T-cell (primary cell): ENCODE measurements around the gene TRMT44. TPM values are rescaled to one million over a fixed set of nuclear protein-coding genes. Genes with fewer than 3 reads are reported as not detected.

ENCODE experiments used
- ATAC-seq, 4 experiments: fragments of 200-7000 bp in 3 of 4; fragments of 150-1000 bp in 1 of 4; cut with Tn5 transposase; replicated peaks in 1 of 4; 1 replicate in 3 of 4; 2 replicates in 1 of 4; pipeline ENCODE4 v1.10.0; 2021; ENCODE audit warnings: moderate library complexity in 3 of 4, mild to moderate bottlenecking in 2 of 4, moderate number of reproducible peaks in 1 of 4
- CTCF ChIA-PET, 2 donors: fragments of 300-600 bp; sonication (Branson Sonifier 250); formaldehyde crosslinking; loops; one replicate each; lab custom pipeline; 2022; ENCODE audit warnings: antibody characterized with exemption in 2 of 2; lab: Charles Lee
- POLR2A ChIA-PET, 2 donors: fragments of 300-600 bp; sonication (Branson Sonifier 250); formaldehyde crosslinking; loops; one replicate each; lab custom pipeline; 2022; ENCODE audit warnings: antibody characterized with exemption in 2 of 2; lab: Charles Lee
- DNase-seq, 35 experiments: peaks; one replicate each; pipeline versions ENCODE4 v3.0.0 to v3.0.0-alpha.2; 2013 to 2023
- H3K27ac ChIP-seq: one replicate; pipeline ENCODE4 v1.5.1; 2013; ENCODE audit warnings: low read length
- H3K27me3 ChIP-seq, 2 experiments: replicated peaks in 1 of 2; 1 replicate in 1 of 2; 2 replicates in 1 of 2; pipeline versions ENCODE4 v1.6.1 to v1.7.0; 2013; ENCODE audit warnings: low read length in 1 of 2, mixed read lengths in 1 of 2; ENCODE audit not compliant: control insufficient read depth in 2 of 2, insufficient read depth in 2 of 2; ENCODE audit errors: extremely low read depth in 1 of 2
- H3K36me3 ChIP-seq, 2 donors: 1 replicate in 1 of 2; 2 replicates in 1 of 2; pipeline versions ENCODE4 v1.6.1 to v1.7.0; 2013; ENCODE audit warnings: low read length in 1 of 2; ENCODE audit not compliant: control insufficient read depth in 2 of 2, insufficient read depth in 1 of 2; ENCODE audit errors: extremely low read depth in 1 of 2
- H3K4me1 ChIP-seq, 2 experiments: 1 replicate in 1 of 2; 2 replicates in 1 of 2; pipeline versions ENCODE4 v1.6.1 to v1.7.0; 2013; ENCODE audit warnings: low read length in 2 of 2, mixed read lengths in 1 of 2; ENCODE audit not compliant: insufficient read depth in 2 of 2, control insufficient read depth in 1 of 2; ENCODE audit errors: extremely low read depth in 1 of 2
- H3K4me3 ChIP-seq, 2 donors: 1 replicate in 1 of 2; 2 replicates in 1 of 2; pipeline versions ENCODE4 v1.5.1 to v1.7.0; 2013; ENCODE audit warnings: mild to moderate bottlenecking in 2 of 2, low read length in 1 of 2, moderate library complexity in 1 of 2; ENCODE audit not compliant: control insufficient read depth in 1 of 2; ENCODE audit errors: extremely low read depth in 1 of 2
- H3K9me3 ChIP-seq: 2 replicates; pipeline ENCODE4 v1.7.0; 2013
- H3K27ac Mint-ChIP-seq, 2 donors: one replicate each; pipeline ENCODE4 v1.8.0; 2020 to 2021; ENCODE audit warnings: mild to moderate bottlenecking in 2 of 2, mixed read lengths in 2 of 2
- H3K27me3 Mint-ChIP-seq, 2 donors: one replicate each; pipeline ENCODE4 v1.8.0; 2021 to 2022; ENCODE audit warnings: mixed read lengths in 2 of 2
- H3K36me3 Mint-ChIP-seq: one replicate; pipeline ENCODE4 v1.8.0; 2021; ENCODE audit warnings: mixed read lengths
- H3K4me1 Mint-ChIP-seq, 3 donors: one replicate each; pipeline ENCODE4 v1.8.0; 2020 to 2022; ENCODE audit warnings: mixed read lengths in 3 of 3, mild to moderate bottlenecking in 1 of 3
- H3K4me3 Mint-ChIP-seq, 3 donors: one replicate each; pipeline ENCODE4 v1.8.0; 2020 to 2022; ENCODE audit warnings: mild to moderate bottlenecking in 3 of 3, mixed read lengths in 3 of 3, moderate library complexity in 3 of 3
- H3K9me3 Mint-ChIP-seq, 3 donors: one replicate each; pipeline ENCODE4 v1.8.0; 2020 to 2022; ENCODE audit warnings: mixed read lengths in 3 of 3
- WGBS: methylation state at CpG from one replicate; pipeline ENCODE4 v1.1.5; 2013; ENCODE audit warnings: missing lambda C conversion rate; ENCODE audit not compliant: insufficient coverage; 5-methylcytosine and 5-hydroxymethylcytosine counted together
- total RNA-seq, 35 experiments: library from RNA in 6 of 35; stranded (reverse) in 6 of 35; fragments of 120-200 nt in 1 of 35; gene quantifications; one replicate each; pipeline versions ENCODE4 v1.2.1 to v1.2.4 and lab custom pipeline; 2013 to 2026

The TRMT44 gene
- total RNA-seq, 5 donors from 2014 or later (not counting 1 experiment from before 2014, with no cell fraction given): 25.6 to 40.9 (median 35.3) TPM

DNA sequence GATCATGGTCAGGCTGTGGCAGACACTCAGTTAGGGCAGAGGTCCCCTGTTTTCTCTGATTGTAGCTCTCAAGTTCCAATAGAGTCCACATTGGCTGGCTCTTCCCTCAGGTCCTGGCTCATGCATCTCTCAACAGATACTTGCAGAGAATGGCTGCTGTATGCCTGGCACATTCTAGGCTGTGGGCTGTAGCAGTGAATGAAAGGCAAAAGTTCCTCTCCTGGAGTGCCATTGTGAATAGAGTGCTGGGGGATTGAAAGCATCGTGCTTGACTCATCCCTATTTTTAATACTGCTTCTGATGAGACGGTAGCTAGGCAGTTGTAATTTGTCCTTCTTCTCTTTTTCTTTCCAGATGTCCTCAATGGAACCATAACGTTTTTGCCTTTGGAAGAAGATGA is 5.5 kb downstream of the TRMT44 start:
- Mint-ChIP-seq H3K9me3 (no peaks in the 10 kb centered on the region), H3K4me3 (no peak overlapping the region), H3K4me1 (peaks cover 38 to 45% (median 44%) of the 10 kb centered on the region in 3 donors), H3K27me3 (no peaks in the 10 kb centered on the region), H3K27ac (no peak overlapping the region), H3K36me3 (peaks cover 16% of the 10 kb centered on the region)
- Histone ChIP-seq H3K27me3 (no peaks in the 10 kb centered on the region), H3K4me3 (no peak overlapping the region), H3K36me3 (peaks cover 2 to 40% of the 10 kb centered on the region in 2 donors), H3K4me1 (peaks cover 13 to 21% of the 10 kb centered on the region in 2 experiments), H3K27ac (no peak overlapping the region), H3K9me3 (no peaks in the 10 kb centered on the region)
- ChIA-PET CTCF (no interaction called here), POLR2A (no interaction called here)
- DNase-seq (no peak), ATAC-seq (no peak)
- WGBS: no CpG with 5 or more reads among the region's 3 CpGs

DNA sequence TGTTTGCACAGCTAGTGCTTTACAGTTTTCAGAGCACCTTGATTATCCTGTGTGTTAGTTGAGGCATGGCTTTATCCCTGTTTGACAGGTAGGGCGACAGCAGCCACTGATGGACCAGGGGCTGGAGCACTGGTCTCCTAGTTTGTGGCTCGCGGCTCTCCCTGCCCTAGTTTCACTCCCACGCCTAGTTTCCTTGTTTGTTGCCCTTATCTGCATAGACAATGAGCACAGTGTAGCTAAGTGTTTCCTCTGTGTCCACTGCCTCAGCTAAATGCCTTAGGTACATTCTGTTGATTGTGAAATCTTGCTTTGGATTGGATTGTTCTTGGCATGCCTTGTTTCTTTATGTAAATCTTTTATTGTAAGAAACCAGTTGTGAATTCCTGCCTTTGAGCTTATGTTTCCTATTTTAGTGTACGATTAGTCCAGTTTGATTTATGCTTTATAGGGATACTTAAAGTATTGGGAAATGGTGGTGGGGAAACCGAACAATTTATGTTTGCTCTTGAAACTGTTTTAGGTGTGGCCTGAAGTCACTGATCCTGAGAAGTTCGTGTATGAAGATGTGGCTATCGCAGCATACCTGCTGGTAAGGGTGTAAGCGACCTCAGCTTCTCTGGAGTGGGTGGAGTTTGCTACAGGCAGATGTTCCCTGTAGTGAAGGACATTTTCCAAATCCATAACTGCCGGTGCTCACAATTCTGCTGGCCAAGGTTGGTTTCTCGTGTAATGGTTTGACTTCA is 11.0 kb downstream of the TRMT44 start:
- WGBS: 96% methylated on average over 7 of the region's 11 CpGs
- Mint-ChIP-seq H3K27ac (no peak overlapping the region), H3K4me3 (no peak overlapping the region), H3K27me3 (no peaks in the 10 kb centered on the region), H3K4me1 (no peaks in the 10 kb centered on the region), H3K36me3 (peaks cover 46% of the 10 kb centered on the region), H3K9me3 (no peaks in the 10 kb centered on the region)
- ChIA-PET CTCF (interaction anchor here in 1 of 2 donors (0.6 to 0.9 kb wide), 2 partner anchors 17 to 606 kb away, joined by 3 read pairs; no protein-coding TSS in a partner anchor), POLR2A (interaction anchor here in 1 of 2 donors (0.6 kb wide), 1 partner anchor 71 kb away, joined by 3 read pairs; no protein-coding TSS in a partner anchor)
- Histone ChIP-seq H3K27me3 (no peaks in the 10 kb centered on the region), H3K9me3 (no peaks in the 10 kb centered on the region), H3K4me3 (no peak overlapping the region), H3K27ac (no peak overlapping the region), H3K36me3 (peaks cover 21 to 82% of the 10 kb centered on the region in 2 donors), H3K4me1 (no peaks in the 10 kb centered on the region)
- no peak for DNase-seq
- no peak for ATAC-seq

DNA sequence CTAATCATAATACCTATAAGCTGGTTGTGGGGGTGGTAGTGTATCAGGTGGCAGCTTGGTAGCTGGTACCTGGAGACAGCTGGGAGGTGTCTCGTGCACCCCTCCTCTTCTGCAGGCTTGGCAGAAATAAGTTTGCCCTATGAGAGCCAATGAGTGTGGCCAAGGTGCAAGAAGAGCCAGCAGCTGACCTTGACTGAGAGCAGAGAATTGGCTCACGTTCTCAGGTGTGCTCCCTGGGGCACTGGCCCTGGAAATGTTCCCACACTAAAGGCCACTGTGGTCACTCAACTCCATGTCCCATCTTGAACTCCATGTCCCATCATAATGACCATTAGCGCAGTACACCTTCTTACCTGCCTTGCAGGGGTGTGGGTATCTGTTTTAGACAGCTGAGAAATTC is 13.4 kb downstream of the TRMT44 start:
- Histone ChIP-seq H3K4me3 (no peak overlapping the region), H3K27me3 (no peaks in the 10 kb centered on the region), H3K36me3 (peaks cover 21 to 70% of the 10 kb centered on the region in 2 donors), H3K9me3 (no peaks in the 10 kb centered on the region), H3K4me1 (no peaks in the 10 kb centered on the region), H3K27ac (no peak overlapping the region)
- Mint-ChIP-seq H3K4me1 (no peaks in the 10 kb centered on the region), H3K27ac (no peak overlapping the region), H3K9me3 (no peaks in the 10 kb centered on the region), H3K4me3 (no peak overlapping the region), H3K27me3 (no peaks in the 10 kb centered on the region), H3K36me3 (peaks cover 48% of the 10 kb centered on the region)
- DNase-seq (no peak), ATAC-seq (no peak)
- ChIA-PET CTCF (no interaction called here), POLR2A (no interaction called here)
- WGBS: 100% methylated on average over 1 of the region's 3 CpGs

DNA sequence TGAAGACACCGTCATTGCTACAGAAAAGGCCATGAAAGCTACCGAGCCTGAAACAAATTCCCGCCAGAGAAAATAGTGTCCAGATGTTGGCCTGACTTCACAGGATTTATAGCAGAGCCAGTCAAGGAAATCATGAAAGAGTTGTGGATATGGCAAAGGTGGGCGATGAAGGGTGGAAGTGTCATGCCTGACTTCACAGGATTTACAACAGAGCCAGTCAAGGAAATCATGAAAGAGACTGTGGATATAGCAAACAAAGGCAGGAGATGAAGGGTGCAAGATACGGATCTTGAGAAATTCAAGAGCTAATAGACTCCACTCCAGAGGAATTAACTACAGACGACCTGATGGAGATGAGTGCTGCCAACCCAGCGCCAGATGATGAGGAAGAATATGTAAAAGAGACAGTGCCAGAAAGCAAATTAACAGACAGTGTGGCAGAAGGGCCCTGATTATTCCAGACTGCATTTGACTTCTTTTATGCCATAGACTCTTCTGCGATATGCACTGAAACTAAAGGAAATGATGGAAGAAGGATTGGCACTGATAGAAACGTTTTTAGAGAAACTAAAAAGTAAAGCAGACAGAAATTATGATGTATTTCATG is 17.2 kb downstream of the TRMT44 start:
- Histone ChIP-seq H3K27me3 (no peaks in the 10 kb centered on the region), H3K4me1 (no peaks in the 10 kb centered on the region), H3K4me3 (no peak overlapping the region), H3K36me3 (peaks cover 17 to 53% of the 10 kb centered on the region in 2 donors), H3K27ac (no peak overlapping the region), H3K9me3 (no peaks in the 10 kb centered on the region)
- ATAC-seq (no peak), DNase-seq (no peak)
- Mint-ChIP-seq H3K36me3 (peaks cover 54% of the 10 kb centered on the region), H3K4me3 (no peak overlapping the region), H3K4me1 (no peaks in the 10 kb centered on the region), H3K27me3 (no peaks in the 10 kb centered on the region), H3K27ac (no peak overlapping the region), H3K9me3 (no peaks in the 10 kb centered on the region)
- ChIA-PET POLR2A (no interaction called here), CTCF (no interaction called here)
- WGBS: 98% methylated on average over 5 of the region's 9 CpGs

DNA sequence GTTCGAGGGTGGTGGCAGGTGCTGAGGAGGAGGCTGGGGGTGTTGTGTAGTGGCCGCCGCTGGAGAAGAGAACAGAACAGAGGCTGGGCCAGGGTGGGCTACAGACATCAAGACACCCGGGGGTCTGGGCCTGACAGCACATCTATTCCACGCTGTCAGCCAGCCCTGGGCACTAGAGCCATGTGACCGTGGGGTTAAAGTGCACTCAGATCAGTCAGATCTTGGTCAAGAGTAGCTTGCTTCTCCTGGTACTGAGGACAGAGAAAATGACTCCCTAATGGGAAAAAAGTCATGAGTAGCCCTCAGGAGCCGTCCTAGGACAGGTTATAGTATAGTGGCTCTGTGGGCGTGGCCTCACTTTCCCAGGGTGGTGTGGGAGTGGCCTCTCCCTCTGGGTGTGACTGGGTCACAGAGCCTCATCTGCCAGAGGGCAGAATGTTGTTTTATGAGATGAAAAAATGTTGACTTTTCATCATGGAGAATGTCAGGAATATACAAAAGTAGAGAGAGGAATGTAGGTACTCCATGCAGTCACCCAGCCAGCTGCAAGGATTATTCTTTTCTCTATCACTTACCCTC is 19.4 kb downstream of the TRMT44 start:
- peaks cover 42% of the 10 kb centered on the region for H3K36me3 Mint-ChIP-seq
- H3K4me3 Mint-ChIP-seq: no peak overlapping the region
- CTCF ChIA-PET: interaction anchor here in 1 of 2 donors (1.2 kb wide), 1 partner anchor 9 kb away, joined by 3 read pairs; no protein-coding TSS in a partner anchor
- no peaks in the 10 kb centered on the region for H3K9me3 ChIP-seq
- WGBS: 94% methylated on average over 7 of the region's 8 CpGs
- peaks cover 2 to 40% of the 10 kb centered on the region in 2 donors for H3K36me3 ChIP-seq
- H3K4me3 ChIP-seq: no peak overlapping the region
- H3K4me1 ChIP-seq: no peaks in the 10 kb centered on the region
- no peak overlapping the region for H3K27ac Mint-ChIP-seq
- no peak overlapping the region for H3K27ac ChIP-seq
- H3K27me3 ChIP-seq: no peaks in the 10 kb centered on the region
- POLR2A ChIA-PET: no interaction called here
- ATAC-seq (no peak), DNase-seq (no peak)
- no peaks in the 10 kb centered on the region for H3K4me1 Mint-ChIP-seq
- H3K9me3 Mint-ChIP-seq: no peaks in the 10 kb centered on the region
- H3K27me3 Mint-ChIP-seq: no peaks in the 10 kb centered on the region

DNA sequence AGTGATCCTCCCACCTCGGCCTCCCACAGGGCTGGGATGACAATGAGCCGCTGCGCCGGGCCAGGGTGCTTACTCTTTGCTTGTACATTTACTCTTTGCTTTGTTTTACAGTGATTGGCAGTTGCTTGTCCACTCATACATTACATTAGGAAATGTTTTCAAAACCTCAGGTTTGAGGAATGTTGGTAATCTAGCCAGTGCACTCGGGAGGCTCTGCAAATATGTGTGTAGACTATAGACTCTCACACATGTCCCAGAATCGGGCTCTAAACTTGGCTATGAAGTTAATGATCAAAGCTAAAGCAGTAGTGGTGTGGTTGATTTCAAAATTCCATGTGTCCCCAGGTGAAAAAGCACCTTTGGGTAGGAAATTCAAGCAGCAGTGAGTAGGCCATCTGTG is 20.5 kb downstream of the TRMT44 start:
- ChIA-PET CTCF (interaction anchor here in 1 of 2 donors (0.7 kb wide), 1 partner anchor 536 kb away, joined by 3 read pairs; no protein-coding TSS in a partner anchor), POLR2A (no interaction called here)
- H3K36me3 Mint-ChIP-seq: peaks cover 48% of the 10 kb centered on the region
- Histone ChIP-seq H3K4me1 (no peaks in the 10 kb centered on the region), H3K9me3 (no peaks in the 10 kb centered on the region), H3K27me3 (no peaks in the 10 kb centered on the region), H3K4me3 (no peak overlapping the region), H3K27ac (no peak overlapping the region), H3K36me3 (peaks cover 6 to 38% of the 10 kb centered on the region in 2 donors)
- no peaks in the 10 kb centered on the region for H3K9me3 Mint-ChIP-seq
- no peak overlapping the region for H3K4me3 Mint-ChIP-seq
- H3K27ac Mint-ChIP-seq: no peak overlapping the region
- no peak for DNase-seq
- no peaks in the 10 kb centered on the region for H3K27me3 Mint-ChIP-seq
- no peak for ATAC-seq
- WGBS: no CpG with 5 or more reads among the region's 6 CpGs
- no peaks in the 10 kb centered on the region for H3K4me1 Mint-ChIP-seq
